Mesendoderm (in vitro differentiated cells): Measurements from ENCODE around the gene PUSL1.

Experiments
- DNase-seq: peaks from one replicate; pipeline ENCODE4 v3.0.0; 2013
- H2AK5ac ChIP-seq: 2 replicates; pipeline ENCODE4 v1.6.1; 2013; ENCODE audit warnings: low read length, inconsistent platforms
- H2BK120ac ChIP-seq: 2 replicates; pipeline ENCODE4 v1.6.1; 2013; ENCODE audit warnings: low read depth, mild to moderate bottlenecking, low read length, moderate library complexity, mixed read lengths
- H2BK15ac ChIP-seq: replicated peaks from 2 replicates; pipeline ENCODE4 v1.6.1; 2013; ENCODE audit warnings: low read depth, mild to moderate bottlenecking, moderate library complexity
- H2BK5ac ChIP-seq: 2 replicates; pipeline ENCODE4 v1.6.1; 2013; ENCODE audit warnings: low read length, inconsistent platforms
- H3K18ac ChIP-seq: 2 replicates; pipeline ENCODE4 v1.6.1; 2013; ENCODE audit warnings: mild to moderate bottlenecking, low read length, mixed read lengths
- H3K23ac ChIP-seq: one replicate; pipeline ENCODE4 v1.6.1; 2013; ENCODE audit warnings: low read length
- H3K27ac ChIP-seq: 2 replicates; pipeline ENCODE4 v1.5.1; 2013; ENCODE audit warnings: low read depth, mild to moderate bottlenecking, inconsistent platforms, low read length, moderate library complexity
- H3K27me3 ChIP-seq: 2 replicates; pipeline ENCODE4 v1.6.1; 2013; ENCODE audit warnings: low read length, control low read depth, mild to moderate bottlenecking, inconsistent platforms; ENCODE audit not compliant: insufficient read depth, poor library complexity
- H3K36me3 ChIP-seq: 2 replicates; pipeline ENCODE4 v1.6.1; 2013; ENCODE audit warnings: low read length, inconsistent platforms; ENCODE audit not compliant: control insufficient read depth, insufficient read depth
- H3K4ac ChIP-seq: one replicate; pipeline ENCODE4 v1.6.1; 2013; ENCODE audit warnings: low read depth, mild to moderate bottlenecking, low read length, moderate library complexity
- H3K4me1 ChIP-seq: 2 replicates; pipeline ENCODE4 v1.6.1; 2013; ENCODE audit warnings: low read depth, low read length, inconsistent platforms; ENCODE audit not compliant: control insufficient read depth
- H3K4me2 ChIP-seq: 2 replicates; pipeline ENCODE4 v1.6.1; 2013; ENCODE audit warnings: low read length
- H3K4me3 ChIP-seq: 2 replicates; pipeline ENCODE4 v1.5.1; 2013; ENCODE audit warnings: mild to moderate bottlenecking, low read length
- H3K56ac ChIP-seq: one replicate; pipeline ENCODE4 v1.6.1; 2013; ENCODE audit warnings: low read length
- H3K79me1 ChIP-seq: 2 replicates; pipeline ENCODE4 v1.6.1; 2013; ENCODE audit warnings: low read length, inconsistent platforms
- H3K79me2 ChIP-seq: 2 replicates; pipeline ENCODE4 v1.6.1; 2013; ENCODE audit warnings: mild to moderate bottlenecking, low read length; ENCODE audit not compliant: control insufficient read depth, insufficient read depth
- H3K9ac ChIP-seq: 2 replicates; pipeline ENCODE4 v1.6.1; 2013; ENCODE audit warnings: low read length, inconsistent platforms
- H4K5ac ChIP-seq: one replicate; pipeline ENCODE4 v1.6.1; 2013; ENCODE audit warnings: low read length
- H4K8ac ChIP-seq: one replicate; pipeline ENCODE4 v1.6.1; 2013; ENCODE audit warnings: low read depth, mild to moderate bottlenecking, control low read depth, low read length, moderate library complexity
- WGBS: extraction: QIAGEN DNeasy Blood & Tissue Kit; methylation state at CpG from one replicate; pipeline ENCODE4 v1.1.7; 2013; ENCODE audit warnings: low lambda C conversion rate, missing lambda C conversion rate; ENCODE audit not compliant: insufficient coverage; ENCODE audit errors: extremely low coverage; 5-methylcytosine and 5-hydroxymethylcytosine counted together

Gene PUSL1

DNA sequence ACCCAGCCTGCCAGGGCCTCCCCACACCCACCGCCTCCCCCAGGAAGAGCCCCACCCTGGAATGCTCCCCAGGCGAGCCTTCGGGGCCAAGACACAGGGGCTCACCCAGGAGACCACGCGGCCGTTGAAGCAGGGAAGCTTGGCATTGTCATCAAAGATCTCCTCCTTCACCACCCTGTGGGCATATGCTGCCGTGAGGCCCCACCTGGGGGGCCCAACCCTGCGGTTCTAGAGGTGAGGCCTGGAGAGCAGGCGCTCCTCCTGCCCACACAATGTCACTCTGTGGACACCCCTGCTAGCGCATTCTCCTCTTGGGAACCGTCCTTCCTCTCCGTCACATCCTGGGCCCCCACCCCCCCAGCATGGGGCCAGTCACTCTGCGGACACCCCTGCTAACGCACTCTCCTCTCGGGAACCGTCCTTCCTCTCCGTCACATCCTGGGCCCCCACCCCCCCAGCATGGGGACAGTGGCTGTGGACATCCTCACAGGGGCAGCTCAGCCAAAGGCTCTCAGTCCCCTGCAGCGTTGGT lies 34.3 kb downstream of the PUSL1 start:
- Histone ChIP-seq H3K4ac (no peak overlapping the region), H2AK5ac (no peak overlapping the region), H2BK15ac (no peak overlapping the region), H3K27ac (no peak overlapping the region), H4K5ac (no peak overlapping the region), H3K36me3 (peaks cover 7% of the 10 kb centered on the region), H3K27me3 (no peaks in the 10 kb centered on the region), H3K18ac (no peak overlapping the region), H4K8ac (no peak overlapping the region), H3K9ac (no peak overlapping the region), H2BK5ac (no peak overlapping the region), H3K4me2 (no peak overlapping the region), H3K23ac (no peak overlapping the region), H3K4me3 (no peak overlapping the region), H3K79me2 (peaks cover 15% of the 10 kb centered on the region), H3K79me1 (peaks cover 13% of the 10 kb centered on the region), H3K56ac (no peak overlapping the region), H3K4me1 (peaks cover 1% of the 10 kb centered on the region), H2BK120ac (no peak overlapping the region)
- no peak for DNase-seq
- no CpG with 5 or more reads among the region's 18 CpGs for WGBS

DNA sequence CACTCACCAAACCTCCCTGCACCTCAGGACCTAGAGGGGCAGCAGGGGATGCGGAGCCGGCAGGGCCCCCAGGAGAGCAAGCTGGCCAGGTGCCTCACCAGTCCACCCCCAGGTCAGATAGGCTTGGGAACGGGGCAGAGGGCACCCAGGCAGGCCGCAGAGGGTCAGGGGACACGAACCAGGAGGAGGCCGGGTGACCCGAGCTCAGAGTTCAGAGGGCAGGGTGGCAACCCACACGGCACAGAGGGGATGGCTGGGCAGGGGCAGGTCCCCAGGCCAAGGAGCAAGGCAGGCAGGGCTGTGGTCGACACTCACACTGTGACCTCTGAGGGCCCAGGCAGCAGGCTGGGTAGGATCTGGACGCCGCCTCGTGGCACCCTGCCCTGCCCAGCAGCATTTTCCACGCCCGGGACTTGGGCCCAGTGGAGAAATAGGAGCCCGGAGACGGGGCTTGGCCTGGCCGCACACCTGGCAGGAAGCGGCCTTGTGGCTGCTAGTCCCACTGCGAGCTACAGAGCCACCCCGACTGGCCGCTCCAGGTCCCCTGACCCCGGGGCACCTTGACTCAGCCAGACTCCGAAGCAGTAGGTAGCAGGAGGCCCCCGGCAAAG lies 35.5 kb downstream of the PUSL1 start:
- no peak overlapping the region for H3K9ac ChIP-seq
- WGBS: no CpG with 5 or more reads among the region's 24 CpGs
- H3K23ac ChIP-seq: no peak overlapping the region
- no peak overlapping the region for H2BK5ac ChIP-seq
- H4K5ac ChIP-seq: no peak overlapping the region
- H2BK120ac ChIP-seq: no peak overlapping the region
- no peak overlapping the region for H3K56ac ChIP-seq
- DNase-seq: no peak
- peaks cover 7% of the 10 kb centered on the region for H3K36me3 ChIP-seq
- H4K8ac ChIP-seq: no peak overlapping the region
- peaks cover 16% of the 10 kb centered on the region for H3K79me2 ChIP-seq
- no peak overlapping the region for H2BK15ac ChIP-seq
- H3K4ac ChIP-seq: no peak overlapping the region
- H3K27me3 ChIP-seq: no peaks in the 10 kb centered on the region
- H3K27ac ChIP-seq: no peak overlapping the region
- peaks cover 2% of the 10 kb centered on the region for H3K4me1 ChIP-seq
- no peak overlapping the region for H2AK5ac ChIP-seq
- no peak overlapping the region for H3K4me2 ChIP-seq
- no peak overlapping the region for H3K4me3 ChIP-seq
- H3K18ac ChIP-seq: no peak overlapping the region
- peaks cover 13% of the 10 kb centered on the region for H3K79me1 ChIP-seq

DNA sequence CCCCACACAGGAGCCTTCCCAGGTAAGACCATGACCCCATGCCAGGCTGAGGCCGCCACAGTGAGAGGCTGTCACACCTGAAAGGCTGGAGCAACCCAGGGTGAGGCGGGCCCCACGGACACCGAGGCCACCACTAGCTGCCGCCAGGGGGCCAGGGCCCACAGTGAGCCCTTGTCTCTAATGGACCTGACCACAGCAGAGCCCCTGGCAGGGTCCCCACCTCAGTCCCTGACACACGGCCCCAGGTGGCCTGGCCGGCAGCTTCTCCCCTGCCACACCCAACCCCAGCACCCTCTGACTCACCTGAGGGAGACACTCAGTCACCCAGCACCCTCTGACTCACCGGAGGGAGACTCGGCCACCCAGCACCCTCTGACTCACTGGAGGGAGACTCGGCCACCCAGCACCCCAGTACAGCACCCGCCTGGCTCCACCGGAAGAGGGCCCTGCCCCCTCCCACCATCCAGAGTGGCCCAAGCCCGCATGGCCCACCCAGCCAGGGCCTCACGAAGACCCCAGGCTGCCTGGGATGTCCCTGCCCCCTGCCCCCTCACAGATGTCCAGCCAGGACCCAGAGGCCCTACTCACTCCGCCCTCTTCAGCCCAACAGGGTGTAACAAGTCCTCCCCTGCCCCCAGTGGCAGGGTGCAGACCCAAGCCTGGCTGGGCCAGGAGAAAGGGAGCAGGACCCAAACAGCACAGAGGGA lies 36.4 kb downstream of the PUSL1 start:
- H3K9ac ChIP-seq: no peak overlapping the region
- H2BK15ac ChIP-seq: no peak overlapping the region
- peaks cover 2% of the 10 kb centered on the region for H3K4me1 ChIP-seq
- peaks cover 13% of the 10 kb centered on the region for H3K79me1 ChIP-seq
- H3K56ac ChIP-seq: no peak overlapping the region
- WGBS: no CpG with 5 or more reads among the region's 15 CpGs
- H2AK5ac ChIP-seq: no peak overlapping the region
- DNase-seq: no peak
- H3K23ac ChIP-seq: no peak overlapping the region
- no peak overlapping the region for H3K4me3 ChIP-seq
- no peak overlapping the region for H2BK120ac ChIP-seq
- H3K36me3 ChIP-seq: peaks cover 7% of the 10 kb centered on the region
- H2BK5ac ChIP-seq: no peak overlapping the region
- H3K27ac ChIP-seq: no peak overlapping the region
- no peak overlapping the region for H3K4me2 ChIP-seq
- H3K4ac ChIP-seq: no peak overlapping the region
- H4K5ac ChIP-seq: no peak overlapping the region
- no peaks in the 10 kb centered on the region for H3K27me3 ChIP-seq
- H4K8ac ChIP-seq: no peak overlapping the region
- H3K18ac ChIP-seq: no peak overlapping the region
- peaks cover 16% of the 10 kb centered on the region for H3K79me2 ChIP-seq

DNA sequence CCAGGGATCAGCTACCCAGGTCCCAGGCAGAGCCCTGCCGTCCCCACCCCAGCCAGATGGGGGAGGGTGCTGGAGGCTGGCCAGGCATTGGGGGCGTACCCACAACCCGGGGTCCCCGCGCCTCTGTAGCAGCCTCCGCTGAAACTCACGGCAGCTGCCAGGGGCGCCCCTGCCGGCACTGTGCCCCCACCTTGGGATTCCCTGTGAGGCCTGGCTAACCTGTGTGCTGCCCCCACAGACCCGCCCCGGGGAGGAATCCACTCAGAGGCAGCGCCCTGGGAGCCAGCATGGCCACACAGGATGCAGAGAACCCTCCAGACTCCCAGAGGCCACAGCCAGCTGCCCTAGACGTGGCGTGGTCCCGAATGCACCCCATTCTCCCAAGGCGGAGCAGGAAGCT lies 37.0 kb downstream of the PUSL1 start:
- H3K4me1 ChIP-seq: peaks cover 2% of the 10 kb centered on the region
- H2BK15ac ChIP-seq: no peak overlapping the region
- peaks cover 7% of the 10 kb centered on the region for H3K36me3 ChIP-seq
- H3K79me1 ChIP-seq: peaks cover 13% of the 10 kb centered on the region
- H3K23ac ChIP-seq: no peak overlapping the region
- no peak overlapping the region for H2BK5ac ChIP-seq
- H3K4me2 ChIP-seq: no peak overlapping the region
- H3K4ac ChIP-seq: no peak overlapping the region
- no peak for DNase-seq
- no peak overlapping the region for H3K27ac ChIP-seq
- H3K9ac ChIP-seq: no peak overlapping the region
- H2AK5ac ChIP-seq: no peak overlapping the region
- no peak overlapping the region for H4K8ac ChIP-seq
- H4K5ac ChIP-seq: no peak overlapping the region
- peaks cover 16% of the 10 kb centered on the region for H3K79me2 ChIP-seq
- WGBS: no CpG with 5 or more reads among the region's 16 CpGs
- no peak overlapping the region for H3K18ac ChIP-seq
- H3K56ac ChIP-seq: no peak overlapping the region
- no peaks in the 10 kb centered on the region for H3K27me3 ChIP-seq
- H3K4me3 ChIP-seq: no peak overlapping the region
- no peak overlapping the region for H2BK120ac ChIP-seq

DNA sequence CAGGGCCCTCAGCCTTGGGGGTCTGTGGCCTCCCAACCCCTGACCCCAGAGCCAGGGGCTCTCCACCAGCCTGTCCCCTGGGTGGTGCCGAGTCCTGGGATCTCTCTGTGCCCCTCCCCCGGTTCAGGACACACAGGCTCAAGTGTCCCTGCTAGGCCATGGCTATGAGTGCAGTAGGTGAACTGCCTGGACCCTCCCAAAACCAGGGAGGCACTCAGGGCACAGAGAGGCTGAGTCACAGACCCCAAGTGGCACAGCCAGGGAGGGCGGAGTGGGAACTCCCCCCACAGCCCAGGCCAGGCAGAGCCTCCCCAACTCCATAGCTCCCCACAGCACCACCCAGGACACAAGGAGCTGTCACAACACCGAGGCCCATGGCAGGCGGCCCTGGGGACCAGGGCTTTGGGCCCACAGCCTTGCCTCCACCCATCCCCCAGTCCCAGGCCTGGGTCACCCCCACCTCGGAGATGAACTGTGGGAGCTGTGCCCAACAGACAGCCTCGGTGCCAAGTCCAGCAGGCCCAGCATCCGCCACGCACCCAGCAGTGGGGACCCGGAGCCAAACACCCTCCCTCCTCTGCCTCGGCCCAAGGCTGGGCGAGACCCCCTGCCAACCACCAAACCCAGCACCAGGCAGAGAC lies 37.6 kb downstream of the PUSL1 start:
- no peak overlapping the region for H3K9ac ChIP-seq
- H2BK15ac ChIP-seq: no peak overlapping the region
- H4K5ac ChIP-seq: no peak overlapping the region
- H3K4me2 ChIP-seq: no peak overlapping the region
- H2BK120ac ChIP-seq: no peak overlapping the region
- H3K27ac ChIP-seq: no peak overlapping the region
- H3K4me1 ChIP-seq: peaks cover 2% of the 10 kb centered on the region
- H3K18ac ChIP-seq: no peak overlapping the region
- peaks cover 13% of the 10 kb centered on the region for H3K79me1 ChIP-seq
- peaks cover 16% of the 10 kb centered on the region for H3K79me2 ChIP-seq
- no peak for DNase-seq
- H2BK5ac ChIP-seq: no peak overlapping the region
- no peak overlapping the region for H3K4me3 ChIP-seq
- no peaks in the 10 kb centered on the region for H3K27me3 ChIP-seq
- H3K56ac ChIP-seq: no peak overlapping the region
- H3K36me3 ChIP-seq: peaks cover 4% of the 10 kb centered on the region
- no peak overlapping the region for H3K23ac ChIP-seq
- H3K4ac ChIP-seq: no peak overlapping the region
- H4K8ac ChIP-seq: no peak overlapping the region
- no CpG with 5 or more reads among the region's 12 CpGs for whole genome bisulfite sequencing
- H2AK5ac ChIP-seq: no peak overlapping the region
